KBM-7 (cell line): ENCODE data around the gene EPC2.
A peak's percentile ranks its signal among the peaks of the same experiment; 100 is the strongest.
"Not testable (repeated sequence)": the region's sequence is repeated elsewhere in the genome, so short reads cannot be mapped to it uniquely, and the experiment has no call there.

ENCODE experiments used
- DNase-seq: peaks from one replicate; pipeline ENCODE4 v3.0.0-alpha.2; 2015
- in situ Hi-C: fragments of 300-500 bp; cut with MboI; formaldehyde crosslinking; loops from 2 replicates; pipeline ENCODE4 v1.14.3; 2020; ENCODE audit warnings: low sequenced_read_pairs, low pct_unique_long_range_greater_than_20kb, mixed read lengths

EPC2 gene

GRCh38 chr2:148634749-148635148 lies 9.8 kb upstream of the EPC2 start:
- in situ Hi-C loops, result no loop called here
- DNase-seq, result no peak

- DNase-seq, result no peak
- in situ Hi-C loops, result no loop called here
These were observed 6.0 kb upstream of the EPC2 start for GRCh38 chr2:148638543-148638942.

GRCh38 chr2:148640767-148641166 lies 3.8 kb upstream of the EPC2 start:
- no peak for DNase-seq

GRCh38 chr2:148642112-148642744 lies 2.3 kb upstream of the EPC2 start:
- in situ Hi-C loops, result no loop called here
- no peak for DNase-seq

More at GRCh38 chr2:148640767-148641166, 3.8 kb upstream of the EPC2 start:
- in situ Hi-C loops, result no loop called here

GRCh38 chr2:148642891-148643416 lies 1.6 kb upstream of the EPC2 start:
- DNase-seq, result peak; percentile 79
- in situ Hi-C loops, result no loop called here

- in situ Hi-C loops, result no loop called here
- DNase-seq, result no peak
These were observed 1.1 kb upstream of the EPC2 start for GRCh38 chr2:148643421-148643820.

GRCh38 chr2:148644883-148645538 lies 460 bp downstream of the EPC2 start:
- DNase-seq, result peak; percentile 97
- in situ Hi-C loops, result no loop called here

- DNase-seq, result peak; percentile 88
- in situ Hi-C loops, result no loop called here
These were observed 1.1 kb downstream of the EPC2 start for GRCh38 chr2:148645539-148646230.

GRCh38 chr2:148646231-148646559 lies 1.6 kb downstream of the EPC2 start:
- in situ Hi-C loops, result no loop called here
- DNase-seq, result no peak

- in situ Hi-C loops, result not testable (repeated sequence)
These were observed 3.2 kb downstream of the EPC2 start for GRCh38 chr2:148647711-148648110.

GRCh38 chr2:148649936-148650335 lies 5.4 kb downstream of the EPC2 start:
- DNase-seq, result no peak
- in situ Hi-C loops, result no loop called here

More at GRCh38 chr2:148647711-148648110, 3.2 kb downstream of the EPC2 start:
- not testable (repeated sequence) for DNase-seq

- in situ Hi-C loops, result no loop called here
- DNase-seq, result no peak
These were observed 6.3 kb downstream of the EPC2 start for GRCh38 chr2:148650881-148651280.

GRCh38 chr2:148651972-148652371 lies 7.4 kb downstream of the EPC2 start:
- in situ Hi-C loops, result no loop called here
- DNase-seq, result no peak

- no peak for DNase-seq
- in situ Hi-C loops, result no loop called here
These were observed 8.9 kb downstream of the EPC2 start for GRCh38 chr2:148653437-148653836.

- in situ Hi-C loops, result no loop called here
These were observed 9.9 kb downstream of the EPC2 start for GRCh38 chr2:148654435-148654834.

GRCh38 chr2:148656516-148656915 lies 12.0 kb downstream of the EPC2 start:
- in situ Hi-C loops, result no loop called here
- no peak for DNase-seq

More at GRCh38 chr2:148654435-148654834, 9.9 kb downstream of the EPC2 start:
- no peak for DNase-seq

- in situ Hi-C loops, result no loop called here
- DNase-seq, result peak; percentile 57
These were observed 14.5 kb downstream of the EPC2 start for GRCh38 chr2:148658807-148659722.

GRCh38 chr2:148660999-148661398 lies 16.4 kb downstream of the EPC2 start:
- in situ Hi-C loops, result no loop called here
- peak; percentile 42 for DNase-seq

- DNase-seq, in situ Hi-C loops: not testable (repeated sequence)
These were observed 17.8 kb downstream of the EPC2 start for GRCh38 chr2:148662332-148662731.
